PC-3 (cell line): ENCODE measurements around the gene TRIM66. TPM values are rescaled to one million over a fixed set of nuclear protein-coding genes. Genes with fewer than 3 reads are reported as not detected.

Experiments used
- ATAC-seq: fragments of 200-7000 bp; cut with Tn5 transposase; 2 replicates; pipeline ENCODE4 v1.9.1; 2020; ENCODE audit warnings: mild to moderate bottlenecking, moderate library complexity
- BruUV-seq: library from RNA; stranded (reverse); fragments of 400-500 nt; replicated peaks from 2 replicates; lab custom pipeline; 2021; lab: Mats Ljungman, UMichigan
- CTCF ChIA-PET: fragments of 300-600 bp; sonication (Branson Sonifier 250); formaldehyde crosslinking; loops from one replicate; lab custom pipeline; 2022; ENCODE audit warnings: antibody characterized with exemption; lab: Charles Lee
- POLR2A ChIA-PET: fragments of 300-600 bp; sonication (Branson Sonifier 250); formaldehyde crosslinking; loops from one replicate; lab custom pipeline; 2022; ENCODE audit warnings: antibody characterized with exemption; ENCODE audit not compliant: unreplicated experiment; lab: Charles Lee
- DNase-seq: peaks from one replicate; pipeline ENCODE4 v3.0.0-alpha.2; 2015
- H2AFZ ChIP-seq: fragments of 300-600 bp; sonication (generic); 2 replicates; pipeline ENCODE4 v1.6.0; 2016; ENCODE audit warnings: antibody characterized with exemption, low read length
- H3F3A ChIP-seq: fragments of 300-600 bp; sonication (generic); one replicate; pipeline ENCODE4 v1.6.0; 2017; ENCODE audit warnings: antibody characterized with exemption, low read length, control low read depth, mild to moderate bottlenecking; ENCODE audit not compliant: unreplicated experiment
- H3K27ac ChIP-seq: fragments of 300-600 bp; sonication (generic); 2 replicates; pipeline ENCODE4 v1.5.1; 2016; ENCODE audit warnings: mild to moderate bottlenecking, low read length
- H3K27me3 ChIP-seq: fragments of 300-600 bp; sonication (generic); 2 replicates; pipeline ENCODE4 v1.6.1; 2016; ENCODE audit warnings: low read length, mixed read lengths
- H3K36me3 ChIP-seq: fragments of 300-600 bp; sonication (generic); 2 replicates; pipeline ENCODE4 v1.6.1; 2016; ENCODE audit warnings: low read depth, mixed run types, low read length, mixed read lengths
- H3K4me1 ChIP-seq: fragments of 300-600 bp; sonication (generic); 2 replicates; pipeline ENCODE4 v1.5.1; 2016; ENCODE audit warnings: low read length; ENCODE audit not compliant: insufficient read depth
- H3K4me2 ChIP-seq: fragments of 300-600 bp; sonication (generic); 2 replicates; pipeline ENCODE4 v1.6.0; 2016; ENCODE audit warnings: low read length
- H3K4me3 ChIP-seq: fragments of 300-600 bp; sonication (generic); 2 replicates; pipeline ENCODE4 v1.5.1; 2016; ENCODE audit warnings: mild to moderate bottlenecking, low read length, mixed read lengths
- H3K79me2 ChIP-seq: fragments of 300-600 bp; sonication (generic); 2 replicates; pipeline ENCODE4 v1.6.1; 2017; ENCODE audit warnings: low read length, mixed read lengths
- H3K9ac ChIP-seq: fragments of 300-600 bp; sonication (generic); 2 replicates; pipeline ENCODE4 v1.6.0; 2016; ENCODE audit warnings: mild to moderate bottlenecking, low read length
- H3K9me2 ChIP-seq: fragments of 300-600 bp; sonication (generic); replicated peaks from 2 replicates; pipeline ENCODE4 v1.6.1; 2016; ENCODE audit warnings: mixed run types, low read length, mixed read lengths
- H3K9me3 ChIP-seq: fragments of 300-600 bp; sonication (generic); 2 replicates; pipeline ENCODE4 v1.6.1; 2016; ENCODE audit warnings: low read length, mixed read lengths
- H4K20me1 ChIP-seq: fragments of 300-600 bp; sonication (generic); 2 replicates; pipeline ENCODE4 v1.6.1; 2016; ENCODE audit warnings: low read length, mixed read lengths
- CTCF ChIP-seq: fragments of 300-600 bp; sonication (generic); conservative IDR thresholded peaks from 2 replicates; pipeline ENCODE4 v1.5.1; 2017; ENCODE audit warnings: antibody characterized with exemption, low read depth, mild to moderate bottlenecking, low read length
- EZH2 ChIP-seq: fragments of 300-600 bp; sonication (generic); IDR thresholded peaks from one replicate; pipeline ENCODE4 v1.6.1; 2017; ENCODE audit warnings: antibody characterized with exemption, mild to moderate bottlenecking, low read length; ENCODE audit not compliant: unreplicated experiment
- EZH2phosphoT487 ChIP-seq: fragments of 300-600 bp; sonication (generic); IDR thresholded peaks from 2 replicates; pipeline ENCODE4 v1.6.1; 2018; ENCODE audit warnings: mild to moderate bottlenecking, antibody characterized with exemption, low read length, borderline replicate concordance
- intact Hi-C: fragments of 100-400 bp; cut with micrococcal nuclease; formaldehyde crosslinking; loops from 2 replicates; pipeline ENCODE4 v1.9.0; 2023
- total RNA-seq: library from RNA; depleted of rRNA; stranded (reverse); fragments of >200 nt; gene quantifications from 2 replicates; pipeline ENCODE4 v1.2.3, GENCODE V29; 2014

Gene TRIM66
- total RNA-seq, 1 experiment from 2014 or later, result 5.5 TPM

GRCh38 chr11:8661001-8661795 lies 21.3 kb downstream of the TRIM66 start:
- ChIA-PET POLR2A (no interaction called here), CTCF (no interaction called here)
- Histone ChIP-seq H3K4me1 (no peaks in the 10 kb centered on the region), H3K9ac (no peak overlapping the region), H3K79me2 (no peaks in the 10 kb centered on the region), H3K4me2 (no peak overlapping the region), H3K27ac (no peak overlapping the region), H2AFZ (no peak overlapping the region), H4K20me1 (no peaks in the 10 kb centered on the region), H3F3A (no peaks in the 10 kb centered on the region), H3K9me3 (no peaks in the 10 kb centered on the region), H3K27me3 (no peaks in the 10 kb centered on the region), H3K36me3 (no peaks in the 10 kb centered on the region), H3K9me2 (no peaks in the 10 kb centered on the region), H3K4me3 (no peak overlapping the region)
- no peak for ATAC-seq
- no peak for DNase-seq
- intact Hi-C loops, result no loop called here
- BruUV-seq, result no TSS peak
- no peak for TF ChIP-seq EZH2phosphoT487
- TF ChIP-seq CTCF, result no peak
- no peak for TF ChIP-seq EZH2

GRCh38 chr11:8658321-8659057 lies 24.0 kb downstream of the TRIM66 start:
- DNase-seq (no peak), ATAC-seq (no peak)
- intact Hi-C loops, result no loop called here
- ChIA-PET POLR2A (interaction anchor here (0.6 kb wide), 1 partner anchor 30 kb away, joined by 3 read pairs; no protein-coding TSS in a partner anchor), CTCF (no interaction called here)
- no peaks in the 10 kb centered on the region for H3K9me2 ChIP-seq
- H3K9ac ChIP-seq, result no peak overlapping the region
- H3K9me3 ChIP-seq, result no peaks in the 10 kb centered on the region
- no peaks in the 10 kb centered on the region for H3F3A ChIP-seq
- H3K27ac ChIP-seq, result no peak overlapping the region
- H2AFZ ChIP-seq, result no peak overlapping the region
- H3K4me3 ChIP-seq, result no peak overlapping the region
- no peak overlapping the region for H3K4me2 ChIP-seq
- no peaks in the 10 kb centered on the region for H3K36me3 ChIP-seq
- no TSS peak for BruUV-seq
- H3K4me1 ChIP-seq, result no peaks in the 10 kb centered on the region
- H4K20me1 ChIP-seq, result no peaks in the 10 kb centered on the region
- TF ChIP-seq EZH2 (no peak), CTCF (no peak), EZH2phosphoT487 (no peak)
- H3K79me2 ChIP-seq, result no peaks in the 10 kb centered on the region
- no peaks in the 10 kb centered on the region for H3K27me3 ChIP-seq
